HCT116 (cell line): Measurements from ENCODE around the gene FADS6. TPM values are rescaled to one million over a fixed set of nuclear protein-coding genes. Genes with fewer than 3 reads are reported as not detected.

Source experiments
- ATAC-seq: fragments of 200-7000 bp; cut with Tn5 transposase; 2 replicates; pipeline ENCODE4 v1.9.1; 2020; ENCODE audit warnings: mild to moderate bottlenecking, moderate library complexity
- BruUV-seq: library from RNA; stranded (reverse); fragments of 400-500 nt; replicated peaks from 2 replicates; lab custom pipeline; 2021; lab: Mats Ljungman, UMichigan
- CTCF ChIA-PET: fragments of 300-600 bp; sonication (Branson Sonifier 250); formaldehyde crosslinking; loops from one replicate; lab custom pipeline; 2021; ENCODE audit warnings: antibody characterized with exemption; lab: Charles Lee
- POLR2A ChIA-PET: fragments of 300-600, 350-600 bp; sonication (Branson Sonifier 250); formaldehyde crosslinking; loops from one replicate; lab custom pipeline; 2021; ENCODE audit warnings: antibody characterized with exemption; lab: Charles Lee
- RAD21 ChIA-PET, 2 experiments: fragments of 300-600 bp; sonication (Branson Sonifier 250); formaldehyde crosslinking; loops; one replicate each; lab custom pipeline; 2023; ENCODE audit warnings: low total read pairs in 2 of 2; ENCODE audit not compliant: uncharacterized antibody in 2 of 2, unreplicated experiment in 2 of 2, low non-redundant PET in 1 of 2; lab: Charles Lee
- DNase-seq: peaks from one replicate; pipeline ENCODE4 v3.0.0-alpha.2; 2010; ENCODE audit warnings: low read depth, low spot score
- H2AFZ ChIP-seq: fragments of 200-600 bp; shearing (Covaris generic), sonication (generic); 2 replicates; pipeline ENCODE4 v1.6.1; 2017; ENCODE audit warnings: low read depth, mixed run types, mixed read lengths, antibody characterized with exemption, low read length; ENCODE audit not compliant: poor library complexity, severe bottlenecking
- H3K27ac ChIP-seq: 2 replicates; pipeline ENCODE4 v1.5.1; 2012; ENCODE audit warnings: low read depth, low read length
- H3K27me3 ChIP-seq: fragments of 200-600 bp; sonication (generic); 2 replicates; pipeline ENCODE4 v1.6.1; 2016; ENCODE audit warnings: mixed run types, low read length, mixed read lengths; ENCODE audit not compliant: insufficient read depth
- H3K36me3 ChIP-seq, 2 experiments: fragments of 200-500 bp in 1 of 2; fragments of 200-600 bp in 1 of 2; sonication (Bioruptor generic) in 1 of 2; sonication (generic) in 1 of 2; 2 replicates each; pipeline versions ENCODE4 v1.5.1 to v1.6.1; 2014 to 2016; ENCODE audit warnings: low read length in 2 of 2, inconsistent platforms in 1 of 2, mixed read lengths in 1 of 2, mixed run types in 1 of 2; ENCODE audit not compliant: insufficient read depth in 2 of 2, control insufficient read depth in 1 of 2
- H3K4me1 ChIP-seq, 2 experiments: fragments of 200-600 bp in 1 of 2; sonication (generic) in 1 of 2; 2 replicates each; pipeline versions ENCODE4 v1.5.1 to v1.6.1; 2012 to 2017; ENCODE audit warnings: low read length in 2 of 2, inconsistent platforms in 1 of 2, mild to moderate bottlenecking in 1 of 2, mixed read lengths in 1 of 2, mixed run types in 1 of 2, moderate library complexity in 1 of 2; ENCODE audit not compliant: insufficient read depth in 2 of 2, control insufficient read depth in 1 of 2
- H3K4me2 ChIP-seq: fragments of 200-600 bp; sonication (generic); 2 replicates; pipeline ENCODE4 v1.6.1; 2017; ENCODE audit warnings: mixed run types, low read length, mixed read lengths
- H3K4me3 ChIP-seq, 2 experiments: fragments of 200-600 bp in 1 of 2; sonication (generic) in 1 of 2; replicated peaks in 1 of 2; 2 replicates each; pipeline ENCODE4 v1.5.1; 2011 to 2016; ENCODE audit warnings: low read length in 2 of 2, control low read depth in 1 of 2, low read depth in 1 of 2, mild to moderate bottlenecking in 1 of 2, mixed read lengths in 1 of 2, mixed run types in 1 of 2
- H3K79me2 ChIP-seq: fragments of 200-600 bp; sonication (generic); 2 replicates; pipeline ENCODE4 v1.6.1; 2017; ENCODE audit warnings: mild to moderate bottlenecking, mixed run types, low read length, moderate library complexity, mixed read lengths; ENCODE audit not compliant: insufficient read depth
- H3K9ac ChIP-seq: fragments of 200-600 bp; sonication (generic); 2 replicates; pipeline ENCODE4 v1.6.1; 2016; ENCODE audit warnings: low read length, mixed read lengths
- H3K9me2 ChIP-seq: fragments of 200-600 bp; sonication (generic), shearing (Covaris generic); 2 replicates; pipeline ENCODE4 v1.6.1; 2017; ENCODE audit warnings: mixed run types, mild to moderate bottlenecking, moderate library complexity; ENCODE audit not compliant: insufficient read depth
- H3K9me3 ChIP-seq, 2 experiments: fragments of 200-500 bp in 1 of 2; fragments of 200-600 bp in 1 of 2; sonication (Bioruptor generic) in 1 of 2; sonication (generic) in 1 of 2; 2 replicates each; pipeline ENCODE4 v1.6.1; 2014 to 2017; ENCODE audit warnings: low read length in 2 of 2, mixed read lengths in 2 of 2, inconsistent platforms in 1 of 2, low read depth in 1 of 2, mild to moderate bottlenecking in 1 of 2, mixed run types in 1 of 2, moderate library complexity in 1 of 2; ENCODE audit not compliant: control insufficient read depth in 1 of 2, insufficient read depth in 1 of 2
- H4K20me1 ChIP-seq: fragments of 200-600 bp; sonication (generic), shearing (Covaris generic); 2 replicates; pipeline ENCODE4 v1.6.1; 2017; ENCODE audit warnings: mixed run types, mild to moderate bottlenecking, moderate library complexity; ENCODE audit not compliant: insufficient read depth
- CEBPB ChIP-seq: IDR thresholded peaks from 2 replicates; pipeline ENCODE4 v1.6.1; 2012; ENCODE audit warnings: low read depth
- EZH2 ChIP-seq: fragments of 200-600 bp; sonication (generic); IDR thresholded peaks from 2 replicates; pipeline ENCODE4 v1.6.1; 2017; ENCODE audit warnings: antibody characterized with exemption, mixed run types
- FOSL1 ChIP-seq: IDR thresholded peaks from 2 replicates; pipeline ENCODE4 v1.6.1; 2012; ENCODE audit warnings: low read depth
- JUND ChIP-seq: IDR thresholded peaks from 2 replicates; pipeline ENCODE4 v1.6.1; 2012
- POLR2A ChIP-seq: IDR thresholded peaks from 2 replicates; pipeline ENCODE4 v1.7.0; 2011; ENCODE audit warnings: borderline replicate concordance; ENCODE audit not compliant: insufficient read depth, insufficient read length; ENCODE audit errors: extremely low read depth
- POLR2AphosphoS5 ChIP-seq: IDR thresholded peaks from 2 replicates; pipeline ENCODE4 v1.6.1; 2011; ENCODE audit warnings: mild to moderate bottlenecking, low read depth, low read length, moderate library complexity
- RAD21 ChIP-seq: IDR thresholded peaks from 2 replicates; pipeline ENCODE4 v1.6.1; 2012; ENCODE audit warnings: low read depth, mild to moderate bottlenecking
- SRF ChIP-seq: IDR thresholded peaks from 2 replicates; pipeline ENCODE4 v1.6.1; 2012; ENCODE audit warnings: low read depth
- YY1 ChIP-seq: IDR thresholded peaks from 2 replicates; pipeline ENCODE4 v1.6.1; 2011; ENCODE audit warnings: low read length, low read depth, moderate library complexity, mild to moderate bottlenecking; ENCODE audit not compliant: insufficient replicate concordance; ENCODE audit errors: extremely low read depth
- ZFX ChIP-seq: fragments of 450-650 bp; IDR thresholded peaks from 2 replicates; pipeline ENCODE4 v1.6.1; 2017
- ZNF274 ChIP-seq: fragments of 200-500 bp; sonication (Bioruptor generic); IDR thresholded peaks from 2 replicates; pipeline ENCODE4 v1.6.1; 2014; ENCODE audit warnings: mild to moderate bottlenecking, low read depth, low read length, inconsistent platforms
- intact Hi-C: fragments of 100-400 bp; cut with micrococcal nuclease; formaldehyde crosslinking; loops from 2 replicates; pipeline ENCODE4 v1.10.0; 2022
- total RNA-seq: library from RNA; stranded (reverse); gene quantifications from one replicate; pipeline ENCODE4 v1.2.1, GENCODE V29; 2021; ENCODE audit not compliant: unreplicated experiment
- TF ChIP-seq, protein P1 (sequence below): IDR thresholded peaks from 2 replicates; pipeline ENCODE4 v1.6.1; 2012
- TF ChIP-seq, protein P2 (sequence below): IDR thresholded peaks from 2 replicates; pipeline ENCODE4 v1.6.1; 2012
- TF ChIP-seq, protein P3 (sequence below), 3 experiments: fragments of 200-600 bp in 1 of 3; sonication (generic) in 1 of 3; IDR thresholded peaks in 2 of 3; conservative IDR thresholded peaks in 1 of 3; 2 replicates each; pipeline ENCODE4 v1.5.1; 2012 to 2017; ENCODE audit warnings: low read depth in 2 of 3, low read length in 2 of 3, antibody characterized with exemption in 1 of 3, borderline replicate concordance in 1 of 3, control low read depth in 1 of 3, mild to moderate bottlenecking in 1 of 3, mixed read lengths in 1 of 3, mixed run types in 1 of 3, moderate library complexity in 1 of 3; ENCODE audit not compliant: insufficient read depth in 1 of 3

Gene FADS6
- total RNA-seq, 1 experiment from 2014 or later = not detected

DNA sequence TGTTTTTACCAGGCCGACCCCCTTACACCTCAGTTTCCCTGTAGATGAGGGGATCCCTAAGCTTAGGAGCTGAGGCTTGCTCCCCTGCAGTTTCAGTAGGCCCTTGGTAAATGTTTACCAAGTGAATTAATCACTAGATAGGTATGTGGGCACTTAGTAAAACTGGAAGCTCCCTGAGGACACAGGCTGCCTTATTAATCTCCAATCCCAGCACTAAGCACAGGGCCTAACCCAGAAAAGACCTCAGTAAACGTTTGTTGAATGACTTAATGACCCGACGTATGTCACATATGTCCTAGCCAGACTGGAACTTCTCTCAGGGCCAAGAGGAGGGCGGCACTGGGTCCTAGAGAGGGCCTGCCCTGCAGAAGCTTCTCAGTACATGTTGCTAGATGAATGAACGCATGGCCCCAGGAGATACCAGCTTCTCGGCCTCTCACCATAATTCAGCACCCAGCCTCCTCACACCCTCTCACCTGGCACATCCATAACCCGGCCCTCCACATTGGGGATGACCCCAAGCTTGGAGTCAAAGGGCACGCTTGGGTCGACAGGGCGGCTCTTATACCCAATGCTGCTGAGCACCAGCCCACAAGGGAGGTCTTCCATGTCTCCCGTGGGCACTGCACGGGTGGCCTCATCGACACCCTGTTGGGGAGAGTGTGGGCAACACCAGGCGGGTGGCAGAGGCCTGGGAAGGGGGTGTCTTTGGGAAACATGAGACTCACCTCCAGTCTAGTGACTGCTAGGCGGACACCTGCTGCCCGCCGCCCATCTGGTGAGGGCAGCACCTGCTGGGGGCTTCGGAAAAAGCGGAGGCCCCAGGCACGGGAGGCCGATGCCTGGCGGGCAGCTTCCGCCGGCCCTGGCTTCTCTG lies 29.8 kb downstream of the FADS6 start:
- POLR2A ChIA-PET = interaction anchor here (1.3 to 3.0 kb wide), 2 partner anchors 10 to 20 kb away, joined by 3 to 23 read pairs; partner anchors contain the start of gene FDXR
- no TSS peak for BruUV-seq
- Histone ChIP-seq H3K79me2 (no peaks in the 10 kb centered on the region), H3K27me3 (no peaks in the 10 kb centered on the region; the same call in 1 of the 2 replicates), H2AFZ (no peak overlapping the region), H3K9me2 (no peaks in the 10 kb centered on the region), H3K4me3 (no peak overlapping the region), H3K9me3 (no peaks in the 10 kb centered on the region), H3K36me3 (peaks cover 7 to 15% of the 10 kb centered on the region in 2 experiments; a peak in 3 of 4 replicates), H3K27ac (no peak overlapping the region; the same call in 1 of the 2 replicates), H3K4me2 (no peak overlapping the region), H4K20me1 (no peaks in the 10 kb centered on the region), H3K9ac (no peak overlapping the region), H3K4me1 (peaks cover 0 to 21% of the 10 kb centered on the region in 2 experiments; a peak in 1 of 4 replicates)
- TF ChIP-seq, protein P1, sequence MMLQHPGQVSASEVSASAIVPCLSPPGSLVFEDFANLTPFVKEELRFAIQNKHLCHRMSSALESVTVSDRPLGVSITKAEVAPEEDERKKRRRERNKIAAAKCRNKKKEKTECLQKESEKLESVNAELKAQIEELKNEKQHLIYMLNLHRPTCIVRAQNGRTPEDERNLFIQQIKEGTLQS = no peak
- TF ChIP-seq POLR2A (no peak), FOSL1 (no peak), SRF (no peak), CEBPB (no peak), ZNF274 (no peak), RAD21 (no peak), ZFX (no peak), EZH2 (no peak), POLR2AphosphoS5 (no peak), YY1 (no peak), JUND (no peak)
- TF ChIP-seq, protein P2, sequence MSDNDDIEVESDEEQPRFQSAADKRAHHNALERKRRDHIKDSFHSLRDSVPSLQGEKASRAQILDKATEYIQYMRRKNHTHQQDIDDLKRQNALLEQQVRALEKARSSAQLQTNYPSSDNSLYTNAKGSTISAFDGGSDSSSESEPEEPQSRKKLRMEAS = no peak
- TF ChIP-seq, protein P3, sequence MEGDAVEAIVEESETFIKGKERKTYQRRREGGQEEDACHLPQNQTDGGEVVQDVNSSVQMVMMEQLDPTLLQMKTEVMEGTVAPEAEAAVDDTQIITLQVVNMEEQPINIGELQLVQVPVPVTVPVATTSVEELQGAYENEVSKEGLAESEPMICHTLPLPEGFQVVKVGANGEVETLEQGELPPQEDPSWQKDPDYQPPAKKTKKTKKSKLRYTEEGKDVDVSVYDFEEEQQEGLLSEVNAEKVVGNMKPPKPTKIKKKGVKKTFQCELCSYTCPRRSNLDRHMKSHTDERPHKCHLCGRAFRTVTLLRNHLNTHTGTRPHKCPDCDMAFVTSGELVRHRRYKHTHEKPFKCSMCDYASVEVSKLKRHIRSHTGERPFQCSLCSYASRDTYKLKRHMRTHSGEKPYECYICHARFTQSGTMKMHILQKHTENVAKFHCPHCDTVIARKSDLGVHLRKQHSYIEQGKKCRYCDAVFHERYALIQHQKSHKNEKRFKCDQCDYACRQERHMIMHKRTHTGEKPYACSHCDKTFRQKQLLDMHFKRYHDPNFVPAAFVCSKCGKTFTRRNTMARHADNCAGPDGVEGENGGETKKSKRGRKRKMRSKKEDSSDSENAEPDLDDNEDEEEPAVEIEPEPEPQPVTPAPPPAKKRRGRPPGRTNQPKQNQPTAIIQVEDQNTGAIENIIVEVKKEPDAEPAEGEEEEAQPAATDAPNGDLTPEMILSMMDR (IDR thresholded peaks at IDR 0.05 in 2 of 3, conservative IDR thresholded peaks at IDR 0.05 in 1 of 3; ENCODE audit: borderline replicate concordance in 1 of 3, insufficient read depth in 1 of 3, low read depth in 2 of 3, low read length in 2 of 3) = no peak
- intact Hi-C loops = loop anchor here (2.0 kb wide), 2 partner anchors 119 to 207 kb away; no protein-coding TSS in a partner anchor
- no peak for ATAC-seq
- CTCF ChIA-PET = interaction anchor here (1.1 to 3.4 kb wide), 6 partner anchors 10 to 127 kb away, joined by 4 to 40 read pairs (median 6); partner anchors contain the start of genes FDXR and RAB37
- DNase-seq = no peak
- RAD21 ChIA-PET = no interaction called here
